ENCODE measurements around the gene CMC1.
A peak's percentile ranks its signal among the peaks of the same experiment; 100 is the strongest.

The CMC1 gene

DNA sequence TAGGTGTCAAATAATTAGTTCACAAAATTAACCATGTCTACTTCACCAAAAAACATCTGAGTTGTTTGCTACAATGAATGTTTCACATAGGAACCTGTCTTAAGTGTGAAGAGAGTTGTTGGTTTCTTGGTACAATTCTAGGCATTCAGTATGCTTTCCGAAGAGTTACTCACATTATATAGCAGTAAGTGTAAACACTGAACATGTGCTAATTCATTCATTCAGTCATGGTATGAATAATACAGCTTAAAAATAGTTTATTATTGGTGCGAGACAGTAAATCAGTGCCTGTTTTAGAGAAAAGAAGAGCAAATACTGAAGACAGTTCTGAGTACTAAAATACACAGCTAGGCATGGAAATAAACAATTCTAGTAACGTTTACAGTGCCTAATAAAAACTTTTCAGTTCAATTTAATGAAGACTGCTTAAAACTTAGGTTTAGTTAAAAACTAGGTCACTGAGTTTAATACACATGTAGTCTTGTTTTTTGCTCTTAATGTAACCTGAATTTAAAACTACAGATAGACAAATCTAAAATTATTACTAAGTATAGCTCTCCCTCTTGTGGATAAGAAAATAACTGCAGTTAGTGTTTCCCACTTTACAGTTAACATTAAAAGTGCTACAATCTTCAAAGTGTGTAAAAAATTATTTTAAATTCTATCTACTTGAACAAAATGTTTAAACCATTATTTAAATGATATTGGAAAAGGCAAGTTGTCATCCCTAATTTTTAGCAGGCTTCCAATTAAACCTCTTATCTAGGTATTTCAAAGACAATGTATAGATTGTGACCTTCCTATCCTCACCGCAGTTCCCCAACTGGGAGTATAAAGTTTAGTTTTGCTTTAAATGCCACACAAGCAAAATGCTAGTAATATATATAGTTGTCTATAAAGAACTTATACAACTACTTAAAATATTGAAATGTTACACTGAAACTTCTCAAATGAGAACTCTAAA is 87.1 kb downstream of the CMC1 start:
- in situ Hi-C loops (cut with MboI; ENCODE audit: low pct_unique_long_range_greater_than_20kb, low sequenced_read_pairs, unreplicated experiment): no loop called here
- DNase-seq (ENCODE audit: low spot score): no peak
- TF ChIP-seq, protein P1, sequence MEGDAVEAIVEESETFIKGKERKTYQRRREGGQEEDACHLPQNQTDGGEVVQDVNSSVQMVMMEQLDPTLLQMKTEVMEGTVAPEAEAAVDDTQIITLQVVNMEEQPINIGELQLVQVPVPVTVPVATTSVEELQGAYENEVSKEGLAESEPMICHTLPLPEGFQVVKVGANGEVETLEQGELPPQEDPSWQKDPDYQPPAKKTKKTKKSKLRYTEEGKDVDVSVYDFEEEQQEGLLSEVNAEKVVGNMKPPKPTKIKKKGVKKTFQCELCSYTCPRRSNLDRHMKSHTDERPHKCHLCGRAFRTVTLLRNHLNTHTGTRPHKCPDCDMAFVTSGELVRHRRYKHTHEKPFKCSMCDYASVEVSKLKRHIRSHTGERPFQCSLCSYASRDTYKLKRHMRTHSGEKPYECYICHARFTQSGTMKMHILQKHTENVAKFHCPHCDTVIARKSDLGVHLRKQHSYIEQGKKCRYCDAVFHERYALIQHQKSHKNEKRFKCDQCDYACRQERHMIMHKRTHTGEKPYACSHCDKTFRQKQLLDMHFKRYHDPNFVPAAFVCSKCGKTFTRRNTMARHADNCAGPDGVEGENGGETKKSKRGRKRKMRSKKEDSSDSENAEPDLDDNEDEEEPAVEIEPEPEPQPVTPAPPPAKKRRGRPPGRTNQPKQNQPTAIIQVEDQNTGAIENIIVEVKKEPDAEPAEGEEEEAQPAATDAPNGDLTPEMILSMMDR (IDR thresholded peaks at IDR 0.05; ENCODE audit: extremely low read depth, insufficient read depth, missing control alignments): peak; percentile 47

DNA sequence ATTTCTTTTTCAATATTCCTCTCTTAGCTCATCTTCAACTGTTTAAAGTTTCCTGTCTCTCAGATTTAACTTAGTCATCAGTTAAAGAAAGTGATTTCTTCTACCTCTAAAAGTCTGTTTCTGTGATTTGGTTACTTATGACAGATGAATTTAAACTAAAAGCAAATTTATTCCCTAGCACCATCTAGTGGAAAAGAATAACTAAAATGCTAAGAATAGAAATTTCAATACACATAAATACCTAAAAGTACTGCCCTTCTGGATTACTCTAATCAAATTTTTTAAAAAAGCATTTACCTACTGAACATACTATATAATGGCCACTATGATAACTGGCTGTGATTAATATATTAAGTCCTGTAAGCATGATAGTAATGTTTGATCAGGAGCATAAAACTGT is 93.1 kb downstream of the CMC1 start:
- in situ Hi-C loops (cut with MboI; ENCODE audit: low pct_unique_long_range_greater_than_20kb, low sequenced_read_pairs, unreplicated experiment): loop anchor here (10.0 kb wide), 1 partner anchor 620 kb away; no protein-coding TSS in a partner anchor
- no peak for DNase-seq (ENCODE audit: low spot score)
- TF ChIP-seq, protein P1 (IDR thresholded peaks at IDR 0.05; ENCODE audit: extremely low read depth, insufficient read depth, missing control alignments): peak; percentile 25

DNA sequence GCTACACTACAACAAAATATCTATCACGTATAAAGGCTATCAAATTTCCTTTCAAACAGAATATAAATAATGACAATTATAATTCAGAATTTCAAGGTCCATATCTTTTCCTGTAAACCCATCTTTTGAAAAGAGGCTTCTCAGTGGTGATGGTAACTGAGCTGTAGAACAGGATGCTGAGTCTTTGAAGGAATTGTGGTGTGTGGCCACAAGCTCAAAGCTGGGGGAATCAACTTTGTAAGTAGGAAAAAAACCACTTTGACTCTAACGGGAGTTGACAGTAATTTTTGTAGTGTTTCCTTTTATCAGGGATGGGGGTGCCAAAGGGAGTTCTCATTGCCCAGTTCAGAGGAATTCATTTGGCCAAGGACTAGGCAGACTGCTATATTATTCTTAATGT is 93.8 kb downstream of the CMC1 start:
- TF ChIP-seq, protein P1 (IDR thresholded peaks at IDR 0.05; ENCODE audit: extremely low read depth, insufficient read depth, missing control alignments): no peak
- in situ Hi-C loops (cut with MboI; ENCODE audit: low pct_unique_long_range_greater_than_20kb, low sequenced_read_pairs, unreplicated experiment): loop anchor here (10.0 kb wide), 1 partner anchor 620 kb away; no protein-coding TSS in a partner anchor
- DNase-seq (ENCODE audit: low spot score): no peak

DNA sequence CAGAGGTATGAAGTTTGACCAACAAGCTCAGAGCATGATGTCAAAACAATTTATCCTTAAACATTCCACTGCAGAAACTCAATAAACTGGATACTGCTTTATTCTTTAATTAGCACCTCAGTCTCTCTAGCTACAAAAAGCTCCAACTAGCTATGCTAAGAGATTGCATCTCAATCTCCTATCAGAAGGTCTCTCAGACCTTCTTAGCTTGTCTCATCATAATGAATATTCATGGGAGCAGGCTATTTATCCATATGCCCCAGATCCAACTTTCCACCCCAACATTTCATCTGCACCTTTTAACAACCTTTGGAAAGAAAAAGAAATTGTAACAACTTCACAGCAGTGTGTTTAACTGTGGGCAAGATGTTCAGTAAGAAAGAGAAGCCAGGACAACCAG is 95.8 kb downstream of the CMC1 start:
- no peak for DNase-seq (ENCODE audit: low spot score)
- in situ Hi-C loops (cut with MboI; ENCODE audit: low pct_unique_long_range_greater_than_20kb, low sequenced_read_pairs, unreplicated experiment): loop anchor here (10.0 kb wide), 1 partner anchor 622 kb away; no protein-coding TSS in a partner anchor
- TF ChIP-seq, protein P1 (IDR thresholded peaks at IDR 0.05; ENCODE audit: extremely low read depth, insufficient read depth, missing control alignments): no peak

DNA sequence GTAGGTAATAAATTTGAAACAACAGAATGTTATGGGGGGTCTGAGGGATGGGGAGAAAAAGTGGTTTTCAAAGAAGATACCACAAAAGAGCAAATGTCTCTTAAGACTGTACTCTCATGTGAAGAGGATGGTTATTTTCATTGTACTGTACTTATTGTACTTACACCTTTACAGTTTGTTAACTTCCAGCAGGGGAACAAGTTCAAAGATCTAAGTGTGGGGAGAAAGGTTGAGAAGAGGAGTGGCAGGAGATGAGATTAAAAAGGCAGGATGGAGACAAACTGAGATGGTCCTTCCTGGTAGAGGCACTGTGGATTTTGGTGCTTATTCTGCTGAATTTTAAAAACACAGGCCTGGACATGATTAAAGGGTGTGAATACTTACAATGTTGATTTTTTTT is 101.7 kb downstream of the CMC1 start:
- TF ChIP-seq, protein P1 (IDR thresholded peaks at IDR 0.05; ENCODE audit: extremely low read depth, insufficient read depth, missing control alignments): no peak
- DNase-seq (ENCODE audit: low spot score): no peak
- in situ Hi-C loops (cut with MboI; ENCODE audit: low pct_unique_long_range_greater_than_20kb, low sequenced_read_pairs, unreplicated experiment): no loop called here

DNA sequence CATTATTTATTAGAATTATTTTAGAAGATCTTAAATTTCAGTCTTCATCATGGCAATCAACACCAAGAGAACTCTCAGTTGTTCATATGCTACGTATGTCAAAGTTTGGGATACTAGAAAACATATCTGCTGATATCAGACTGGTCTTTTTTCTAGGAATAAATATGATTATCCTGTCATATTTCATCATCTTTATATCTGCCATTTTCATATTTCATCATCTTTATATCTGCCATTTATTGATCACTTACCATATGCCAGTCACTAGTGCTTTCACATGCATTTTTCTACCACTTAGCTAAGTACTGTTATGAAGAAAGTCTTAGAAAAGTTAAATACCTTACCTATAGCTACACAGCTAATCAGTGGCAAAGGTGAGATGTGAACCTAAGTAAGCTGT is 104.3 kb downstream of the CMC1 start:
- in situ Hi-C loops (cut with MboI; ENCODE audit: low pct_unique_long_range_greater_than_20kb, low sequenced_read_pairs, unreplicated experiment): no loop called here
- DNase-seq (ENCODE audit: low spot score): no peak
- TF ChIP-seq, protein P1 (IDR thresholded peaks at IDR 0.05; ENCODE audit: extremely low read depth, insufficient read depth, missing control alignments): no peak
